Motor neuron (in vitro differentiated cells): Measurements from ENCODE around the gene M6PR. TPM values are rescaled to one million over a fixed set of nuclear protein-coding genes. Genes with fewer than 3 reads are reported as not detected.

ENCODE experiments used
- ATAC-seq, 8 experiments: fragments of 200-7000 bp; cut with Tn5 transposase; replicated peaks in 6 of 8; 2 replicates each; pipeline ENCODE4 v1.8.0; 2021; ENCODE audit warnings: mild to moderate bottlenecking in 8 of 8, moderate library complexity in 8 of 8
- H3K27ac ChIP-seq, 2 donors: fragments of 250-450 bp; sonication (Bioruptor Pico); 2 replicates each; pipeline ENCODE4 v1.9.0; 2021; ENCODE audit warnings: antibody characterized with exemption in 2 of 2, mild to moderate bottlenecking in 2 of 2, moderate library complexity in 1 of 2
- H3K4me1 ChIP-seq, 2 donors: fragments of 250-450 bp; sonication (Bioruptor Pico); replicated peaks in 1 of 2; 2 replicates each; pipeline ENCODE4 v1.6.1; 2021; ENCODE audit warnings: antibody characterized with exemption in 2 of 2, mild to moderate bottlenecking in 2 of 2, moderate library complexity in 1 of 2
- H3K4me3 ChIP-seq, 5 donors: fragments of 250-450 bp; sonication (Bioruptor Pico); 2 replicates each; pipeline ENCODE4 v1.9.0; 2021; ENCODE audit warnings: antibody characterized with exemption in 5 of 5, mild to moderate bottlenecking in 5 of 5, moderate library complexity in 4 of 5
- WGBS, 10 experiments: fragments of 450-650 bp; shearing (Covaris generic); methylation state at CpG; one replicate each; pipeline ENCODE4 v1.0.0; 2022; 5-methylcytosine and 5-hydroxymethylcytosine counted together
- in situ Hi-C, 9 experiments: fragments of 400-800 bp; cut with MboI; loops; one replicate each; pipeline ENCODE4 v1.15.0; 2021; ENCODE audit warnings: low sequenced_read_pairs in 9 of 9, low pct_unique_long_range_greater_than_20kb in 2 of 9; ENCODE audit not compliant: unreplicated experiment in 9 of 9
- total RNA-seq, 8 experiments: library from RNA; unstranded; fragments of 300-600 nt; gene quantifications; 2 replicates each; pipeline versions ENCODE4 v1.2.3 to v1.2.4, GENCODE V29; 2022

Gene M6PR
- total RNA-seq, 8 experiments from 2014 or later: 52.7 to 169 (median 85.4) TPM

GRCh38 chr12:8969861-8970411, 20.5 kb upstream of the M6PR start:
- WGBS, 10 experiments: 0 to 90% (median 71%) methylated on average over 1 to 2 of the region's 2 CpGs; no CpG with 5 or more reads in 1 of the 10 experiments
- Histone ChIP-seq H3K27ac (no peak overlapping the region), H3K4me1 (no peaks in the 10 kb centered on the region), H3K4me3 (no peak overlapping the region)
- ATAC-seq: no peak
- in situ Hi-C loops: no loop called here

- Histone ChIP-seq H3K27ac (no peak overlapping the region), H3K4me1 (no peaks in the 10 kb centered on the region), H3K4me3 (no peak overlapping the region)
- in situ Hi-C loops: no loop called here
- ATAC-seq: no peak
Measured at GRCh38 chr12:8968761-8969160, 19.3 kb upstream of the M6PR start.

- no peak overlapping the region for H3K27ac ChIP-seq
- in situ Hi-C loops: no loop called here
- 80 to 100% (median 93%) methylated on average over 1 to 2 of the region's 2 CpGs; no CpG with 5 or more reads in 2 of the 10 experiments for WGBS, 10 experiments
- no peak for ATAC-seq
- H3K4me3 ChIP-seq: no peak overlapping the region
- H3K4me1 ChIP-seq: no peaks in the 10 kb centered on the region
Measured at GRCh38 chr12:8960176-8960575, 10.7 kb upstream of the M6PR start.

- Histone ChIP-seq H3K4me1 (no peaks in the 10 kb centered on the region), H3K4me3 (no peak overlapping the region), H3K27ac (no peak overlapping the region)
- in situ Hi-C loops: loop anchor here in 1 of 9 experiments (10.0 kb wide), 1 partner anchor 77 kb away; no protein-coding TSS in a partner anchor
- ATAC-seq: no peak
- 24 to 100% (median 86%) methylated on average over 1 to 2 of the region's 2 CpGs; no CpG with 5 or more reads in 1 of the 10 experiments for WGBS, 10 experiments
Measured at GRCh38 chr12:8958066-8958465, 8.6 kb upstream of the M6PR start.

GRCh38 chr12:8957561-8957960, 8.1 kb upstream of the M6PR start:
- Histone ChIP-seq H3K4me1 (no peaks in the 10 kb centered on the region), H3K4me3 (no peak overlapping the region), H3K27ac (no peak overlapping the region)
- WGBS, 10 experiments: 42 to 100% (median 91%) methylated on average over 1 to 4 of the region's 4 CpGs
- in situ Hi-C loops: loop anchor here in 1 of 9 experiments (10.0 kb wide), 1 partner anchor 77 kb away; no protein-coding TSS in a partner anchor
- no peak for ATAC-seq

- H3K4me3 ChIP-seq: no peak overlapping the region
- in situ Hi-C loops: loop anchor here in 1 of 9 experiments (10.0 kb wide), 1 partner anchor 78 kb away; no protein-coding TSS in a partner anchor
Measured at GRCh38 chr12:8956772-8957171, 7.3 kb upstream of the M6PR start.

GRCh38 chr12:8956073-8956472, 6.6 kb upstream of the M6PR start:
- H3K4me1 ChIP-seq: no peaks in the 10 kb centered on the region
- ATAC-seq: no peak
- no peak overlapping the region for H3K27ac ChIP-seq
- no peak overlapping the region for H3K4me3 ChIP-seq
- 73 to 97% (median 87%) methylated on average over 1 to 9 of the region's 15 CpGs; no CpG with 5 or more reads in 2 of the 10 experiments for WGBS, 10 experiments
- in situ Hi-C loops: loop anchor here in 1 of 9 experiments (10.0 kb wide), 1 partner anchor 79 kb away; no protein-coding TSS in a partner anchor

More at GRCh38 chr12:8956772-8957171, 7.3 kb upstream of the M6PR start:
- Histone ChIP-seq H3K4me1 (no peaks in the 10 kb centered on the region), H3K27ac (no peak overlapping the region)
- ATAC-seq: no peak
- WGBS, 10 experiments: 19 to 100% (median 87%) methylated on average over 1 to 7 of the region's 7 CpGs; no CpG with 5 or more reads in 4 of the 10 experiments

GRCh38 chr12:8953773-8954402, 4.4 kb upstream of the M6PR start:
- 47 to 97% (median 95%) methylated on average over 4 to 8 of the region's 8 CpGs for WGBS, 10 experiments
- Histone ChIP-seq H3K4me1 (peaks cover 0 to 4% of the 10 kb centered on the region in 2 donors), H3K4me3 (no peak overlapping the region), H3K27ac (no peak overlapping the region)
- in situ Hi-C loops: loop anchor here in 1 of 9 experiments (10.0 kb wide), 1 partner anchor 81 kb away; no protein-coding TSS in a partner anchor
- no peak for ATAC-seq

GRCh38 chr12:8951744-8952143, 2.3 kb upstream of the M6PR start:
- no peak overlapping the region for H3K27ac ChIP-seq
- no peak for ATAC-seq
- no peak overlapping the region for H3K4me3 ChIP-seq
- peaks cover 4 to 14% of the 10 kb centered on the region in 2 donors for H3K4me1 ChIP-seq
- 75 to 100% (median 100%) methylated on average over 1 of the region's 1 CpG; no CpG with 5 or more reads in 6 of the 10 experiments for WGBS, 10 experiments
- in situ Hi-C loops: loop anchor here in 1 of 9 experiments (10.0 kb wide), 1 partner anchor 83 kb away; no protein-coding TSS in a partner anchor

- WGBS, 10 experiments: 0 to 73% (median 32%) methylated on average over 2 to 9 of the region's 9 CpGs
- H3K4me1 ChIP-seq: peaks cover 4 to 14% of the 10 kb centered on the region in 2 donors
- H3K27ac ChIP-seq: peak overlapping the region in 1 of 2 donors; percentile 98
- ATAC-seq: no peak
- peak overlapping the region; percentile 71 to 98 (median 90) for H3K4me3 ChIP-seq
- in situ Hi-C loops: loop anchor here in 1 of 9 experiments (10.0 kb wide), 1 partner anchor 84 kb away; no protein-coding TSS in a partner anchor
Measured at GRCh38 chr12:8950702-8951478, 1.4 kb upstream of the M6PR start.

- WGBS, 10 experiments: 0 to 1% (median 0%) methylated on average over 1 to 7 of the region's 7 CpGs; no CpG with 5 or more reads in 1 of the 10 experiments
- peaks cover 4 to 14% of the 10 kb centered on the region in 2 donors for H3K4me1 ChIP-seq
- in situ Hi-C loops: loop anchor here in 1 of 9 experiments (10.0 kb wide), 1 partner anchor 85 kb away; no protein-coding TSS in a partner anchor
- H3K4me3 ChIP-seq: peak overlapping the region; percentile 71 to 98 (median 90)
- H3K27ac ChIP-seq: peak overlapping the region; percentile 98 to 99
- ATAC-seq: peak in 3 of 8 experiments; percentile 2 to 9 (median 3)
Measured at GRCh38 chr12:8950221-8950527, 729 bp upstream of the M6PR start.

GRCh38 chr12:8948701-8949341, 624 bp downstream of the M6PR start:
- WGBS, 10 experiments: 0 to 12% (median 2%) methylated on average over 1 to 15 of the region's 15 CpGs; no CpG with 5 or more reads in 2 of the 10 experiments
- Histone ChIP-seq H3K4me1 (peaks cover 4 to 14% of the 10 kb centered on the region in 2 donors), H3K4me3 (peak overlapping the region; percentile 71 to 98 (median 90)), H3K27ac (peak overlapping the region; percentile 98 to 99)
- ATAC-seq: peak in 1 of 8 experiments; percentile 0
- in situ Hi-C loops: no loop called here
